RCC 7860 (cell line): ENCODE data around the gene RALGDS.

Experiments used
- DNase-seq: peaks from one replicate; pipeline ENCODE4 v3.0.0-alpha.2; 2015; ENCODE audit warnings: low spot score
- FAIRE-seq: peaks from 2 replicates; lab custom pipeline; 2012; peaks lifted over from hg19 to GRCh38; lab: Jason Lieb, UNC

Gene RALGDS

GRCh38 chr9:133151601-133152525, 30.8 kb upstream of the RALGDS start:
- DNase-seq (no peak), FAIRE-seq (no peak)

DNA sequence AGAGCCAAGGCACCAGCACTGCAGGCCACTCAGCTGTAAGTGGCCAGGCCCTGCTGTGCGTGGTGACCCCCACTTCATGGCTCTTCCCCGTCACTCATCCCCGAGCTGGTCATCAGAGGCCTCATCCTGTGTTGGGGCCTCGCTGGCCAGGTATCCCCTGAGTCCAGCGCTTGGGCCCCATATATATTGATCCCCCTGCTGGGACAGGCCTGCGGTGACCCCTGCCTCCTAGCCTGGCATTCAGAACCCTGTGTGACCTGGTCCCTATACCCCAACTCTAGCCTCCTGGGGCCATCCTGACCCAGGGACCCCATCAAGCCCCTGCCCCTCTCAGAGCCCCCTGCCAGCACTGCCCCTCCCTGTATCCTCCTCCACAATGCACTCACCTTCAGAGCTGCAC, 30.0 kb upstream of the RALGDS start:
- no peak for DNase-seq
- FAIRE-seq = no peak

GRCh38 chr9:133149130-133150015, 28.3 kb upstream of the RALGDS start:
- peak; percentile 82 for DNase-seq
- no peak for FAIRE-seq

- FAIRE-seq = no peak
- DNase-seq = peak; percentile 4
Observed at GRCh38 chr9:133148199-133149129, 27.4 kb upstream of the RALGDS start.

- no peak for FAIRE-seq
- peak; percentile 62 for DNase-seq
Observed at GRCh38 chr9:133147412-133148198, 26.6 kb upstream of the RALGDS start.

- no peak for FAIRE-seq
Observed at GRCh38 chr9:133146746-133147411, 25.8 kb upstream of the RALGDS start.

GRCh38 chr9:133144904-133145851, 24.1 kb upstream of the RALGDS start:
- FAIRE-seq (no peak), DNase-seq (no peak)

More at GRCh38 chr9:133146746-133147411, 25.8 kb upstream of the RALGDS start:
- no peak for DNase-seq

GRCh38 chr9:133144142-133144903, 23.3 kb upstream of the RALGDS start:
- DNase-seq (peak; percentile 56), FAIRE-seq (no peak)

DNA sequence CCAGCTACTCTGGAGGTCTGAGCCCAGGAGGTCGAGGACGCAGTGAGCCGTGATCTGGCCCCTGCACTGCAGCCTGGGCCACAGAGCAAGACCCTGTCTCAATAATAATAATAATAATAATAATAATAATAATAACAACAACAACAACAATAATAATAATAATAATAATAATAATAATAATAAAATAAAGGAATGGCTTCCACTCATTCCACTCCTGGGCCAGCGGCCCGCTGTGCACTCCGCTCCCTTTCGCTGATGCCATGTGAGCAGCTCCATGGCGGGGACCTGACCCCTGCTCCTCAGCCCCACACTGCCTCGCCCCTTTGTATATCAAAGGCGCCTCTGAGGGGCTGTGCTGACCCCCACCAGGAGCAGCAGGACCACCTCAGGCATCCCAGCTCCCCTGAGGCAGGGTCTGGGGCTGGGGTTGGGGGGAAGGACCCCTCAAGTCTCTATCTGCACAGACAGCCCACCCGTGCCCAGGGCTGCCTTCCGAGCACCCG, 22.6 kb upstream of the RALGDS start:
- no peak for DNase-seq
- no peak for FAIRE-seq

DNA sequence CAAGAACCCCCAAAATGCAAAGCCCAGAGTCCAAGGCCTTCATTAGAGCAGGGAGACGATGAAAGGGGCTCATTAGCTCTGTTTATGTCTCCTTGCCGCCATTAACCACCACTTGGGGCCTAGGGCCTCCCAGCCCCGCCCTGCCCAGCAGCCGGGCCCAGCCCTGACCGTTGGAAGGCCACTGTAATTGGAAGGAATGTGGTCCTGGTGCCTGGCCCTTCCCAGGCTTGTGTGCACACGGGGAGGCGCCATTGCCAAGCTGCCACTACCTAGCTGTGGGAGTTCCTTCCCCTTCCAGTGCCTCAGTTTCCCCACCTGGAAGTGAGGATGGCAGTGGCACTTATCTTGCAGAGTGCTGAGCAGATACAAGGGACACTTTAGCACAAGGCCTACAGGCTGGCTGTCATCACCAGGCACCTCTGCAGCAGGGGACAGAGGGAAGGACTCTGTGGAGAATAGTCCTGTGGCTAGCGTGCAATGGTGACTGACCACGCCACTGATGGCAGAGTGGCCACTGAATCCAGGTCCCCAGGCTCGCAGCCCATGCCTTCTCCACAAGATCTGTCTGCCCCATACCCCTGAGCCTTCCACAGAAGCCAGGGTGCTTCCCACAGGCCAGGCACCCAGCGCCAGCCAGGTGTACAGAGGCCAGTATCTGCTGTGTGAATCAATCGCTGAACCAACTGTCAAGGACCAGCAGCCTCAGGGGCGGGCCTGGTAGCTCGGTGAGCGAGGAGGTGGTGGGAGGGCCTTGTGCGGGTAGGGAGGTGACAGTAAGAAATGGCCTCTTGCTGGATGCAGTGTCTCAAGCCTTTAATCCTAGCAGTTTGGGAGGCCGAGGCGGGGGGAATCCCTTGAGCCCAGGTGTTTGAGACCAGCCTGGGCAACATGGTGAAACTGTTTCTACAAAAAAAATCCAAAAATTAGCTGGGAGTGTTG, 21.9 kb upstream of the RALGDS start:
- FAIRE-seq (no peak), DNase-seq (no peak)

GRCh38 chr9:133141833-133142595, 21.0 kb upstream of the RALGDS start:
- FAIRE-seq = no peak
- no peak for DNase-seq

- DNase-seq = no peak
- no peak for FAIRE-seq
Observed at GRCh38 chr9:133140606-133141005, 19.6 kb upstream of the RALGDS start.

DNA sequence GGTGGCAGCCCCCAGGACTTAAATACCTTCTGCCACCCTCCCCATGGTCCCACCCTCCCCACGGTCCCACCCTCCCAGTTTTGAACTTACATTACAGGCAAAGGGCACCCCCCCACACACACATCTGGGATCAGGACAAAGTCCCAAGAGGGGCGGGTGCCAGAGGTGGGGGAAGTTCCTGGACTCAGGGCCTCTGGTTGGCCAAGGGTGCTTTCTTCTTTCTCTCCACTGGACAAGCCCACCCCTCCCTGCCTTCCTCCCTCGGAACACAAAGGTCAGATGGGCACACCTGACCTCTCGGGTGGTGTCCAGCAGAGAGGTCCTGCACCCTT, 19.1 kb upstream of the RALGDS start:
- FAIRE-seq (no peak), DNase-seq (no peak)

GRCh38 chr9:133139246-133140173, 18.5 kb upstream of the RALGDS start:
- no peak for FAIRE-seq

More at GRCh38 chr9:133139246-133140173, 18.5 kb upstream of the RALGDS start:
- DNase-seq = no peak
